HuH-7.5 (cell line): ENCODE measurements around the gene NRM.
A peak's percentile ranks its signal among the peaks of the same experiment; 100 is the strongest.

Experiments
- DNase-seq: peaks from one replicate; pipeline ENCODE4 v3.0.0; 2011; ENCODE audit warnings: low spot score

NRM gene

GRCh38 chr6:30688569-30688968 lies 2.2 kb downstream of the NRM start:
- DNase-seq: no peak

- DNase-seq: no peak
Observed at GRCh38 chr6:30687659-30688431, 2.9 kb downstream of the NRM start.

- peak; percentile 46 for DNase-seq
Observed at GRCh38 chr6:30686908-30687658, 3.7 kb downstream of the NRM start.

GRCh38 chr6:30686009-30686907 lies 4.5 kb downstream of the NRM start, which contains the start of gene PPP1R18:
TSS of gene PPP1R18 (minus strand) at chr6:30686645. CDS start at chr6:30686018, 627 bp downstream.
- DNase-seq: peak; percentile 54

DNA sequence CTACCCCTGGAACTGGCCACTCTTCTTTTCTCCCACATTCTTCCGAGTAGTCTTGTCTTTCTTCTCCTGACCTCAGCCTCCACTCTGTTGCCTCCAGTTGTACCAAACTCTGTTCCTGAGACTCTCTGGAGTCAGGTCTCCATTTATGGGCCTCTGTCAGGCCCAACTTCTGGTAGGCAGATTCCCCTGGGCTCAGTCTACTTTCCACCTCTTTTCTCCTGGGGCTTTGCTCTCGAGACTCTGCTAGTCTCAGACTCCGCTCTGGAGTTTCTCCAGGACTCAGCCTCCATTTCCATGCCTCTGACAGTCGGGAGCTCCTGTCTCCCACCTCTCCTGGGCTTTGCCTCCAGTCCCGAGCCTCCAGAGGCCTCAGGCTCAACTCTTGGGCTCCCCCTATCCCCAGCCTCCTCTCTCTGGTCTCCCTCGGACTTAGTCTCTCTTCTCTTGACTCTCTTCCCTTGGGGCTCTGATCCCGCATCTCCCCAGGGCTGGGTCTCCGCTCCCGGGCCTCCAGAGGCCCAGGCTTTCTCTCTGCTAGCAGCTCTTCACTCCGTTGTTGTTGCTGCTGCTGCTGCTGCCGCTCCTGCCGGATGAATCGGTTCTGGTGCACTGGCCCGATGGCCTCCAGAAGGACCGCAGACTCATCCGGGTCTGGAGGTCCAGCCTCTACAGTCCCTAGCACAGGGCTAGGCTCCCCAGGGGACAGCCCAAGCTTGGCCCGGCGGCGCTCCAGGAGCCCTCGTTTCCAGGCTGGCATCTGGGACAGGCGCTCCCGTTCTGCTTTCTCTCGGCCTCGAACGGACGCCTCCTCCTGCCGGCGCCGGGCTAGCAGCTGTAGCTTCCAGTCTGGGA lies 5.4 kb downstream of the NRM start:
- no peak for DNase-seq

DNA sequence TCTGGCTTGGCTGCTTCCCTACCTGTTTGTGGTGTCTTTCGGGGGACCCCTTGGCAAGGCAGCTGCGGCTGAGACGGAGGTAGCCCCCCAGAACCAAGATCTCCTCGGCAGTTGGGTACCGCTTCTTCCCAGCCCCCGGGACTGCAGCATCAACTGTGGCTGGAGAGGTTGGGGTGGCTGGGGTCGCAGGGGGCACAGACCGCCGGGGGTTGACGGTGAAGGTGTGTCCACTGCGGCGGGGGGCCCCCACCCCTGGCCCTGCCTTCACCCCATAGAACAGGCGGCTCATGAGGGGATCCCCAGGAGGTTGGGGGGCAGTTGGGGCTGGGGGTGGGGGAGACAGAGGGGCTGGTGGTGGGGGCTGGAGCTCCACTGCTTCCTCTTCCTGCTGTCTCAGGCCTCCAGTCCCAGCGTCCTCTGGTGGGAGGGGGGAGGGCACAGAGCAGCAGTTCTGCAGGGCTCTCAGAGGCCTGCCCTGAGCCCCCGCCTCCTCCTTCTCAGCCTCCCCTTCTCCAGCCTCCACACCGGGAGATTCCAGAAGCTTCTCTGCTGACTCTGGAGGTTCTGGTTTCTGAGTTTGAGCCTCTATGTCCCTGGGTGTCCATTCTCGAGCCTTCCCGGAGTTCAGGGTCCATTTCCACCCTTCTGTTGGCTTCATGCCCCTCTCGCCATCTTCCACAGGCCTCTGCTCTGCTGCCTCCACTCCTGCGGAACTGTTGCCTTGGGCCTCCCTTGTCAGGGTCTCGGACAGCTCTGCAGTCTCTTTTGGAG lies 6.2 kb downstream of the NRM start:
- no peak for DNase-seq

- no peak for DNase-seq
Observed at GRCh38 chr6:30683980-30684338, 6.8 kb downstream of the NRM start.

DNA sequence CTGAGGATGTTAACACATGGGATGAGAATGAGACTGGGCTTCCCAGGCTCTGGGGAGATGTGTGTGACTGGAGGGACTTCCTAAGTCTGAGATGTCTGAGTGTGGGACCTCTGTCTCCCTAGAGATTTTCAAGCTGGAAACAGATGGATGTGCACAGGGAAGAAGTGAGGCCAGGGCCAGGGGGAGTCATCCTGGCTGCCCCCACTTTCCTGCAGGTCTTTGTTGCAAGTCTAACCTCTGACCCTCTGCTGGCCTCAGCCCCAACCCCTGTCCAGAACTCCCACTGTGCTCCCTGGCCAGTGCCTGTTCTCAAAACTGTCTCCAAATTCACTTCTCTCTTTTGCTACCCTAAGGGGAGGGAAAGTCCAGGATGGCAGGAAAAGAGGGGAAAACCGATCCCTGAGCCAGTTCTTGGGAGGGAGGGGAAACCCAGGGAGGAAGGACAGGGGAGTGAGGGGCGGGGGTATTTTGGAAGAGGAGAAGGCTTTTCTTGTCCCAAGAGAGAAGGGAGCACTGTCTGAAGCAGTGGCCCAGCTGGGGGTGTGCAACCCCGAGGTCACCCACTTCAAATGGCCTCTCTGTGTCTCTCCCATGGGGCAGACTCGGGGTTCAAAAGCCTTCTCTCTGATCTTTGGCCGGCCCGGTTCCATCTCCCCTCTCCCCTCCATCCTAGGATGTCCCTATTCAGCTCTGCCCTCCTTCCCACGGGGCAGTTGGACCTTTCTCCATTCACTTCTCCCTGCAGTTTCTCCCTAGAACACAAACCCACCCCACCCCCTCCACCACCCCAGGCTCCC lies 7.4 kb downstream of the NRM start:
- DNase-seq: no peak

- DNase-seq: no peak
Observed at GRCh38 chr6:30682143-30683117, 8.4 kb downstream of the NRM start.

DNA sequence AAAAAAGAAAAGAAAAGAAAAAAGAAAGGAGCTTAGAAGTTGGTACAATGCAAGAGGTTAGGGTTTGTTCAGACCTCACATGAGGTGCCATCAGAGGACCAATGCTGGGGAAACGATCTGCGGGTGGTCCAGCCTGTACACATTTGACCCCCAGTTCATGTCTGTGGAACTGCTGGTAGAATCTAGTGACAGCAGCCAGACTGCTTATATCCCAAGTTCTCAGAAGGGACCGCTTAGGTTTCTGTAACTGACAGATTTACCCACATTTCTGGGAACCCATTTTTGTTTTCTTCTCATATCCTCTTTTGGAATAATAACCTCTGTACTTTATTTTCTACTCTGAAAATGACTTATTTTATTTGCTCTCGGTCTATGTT lies 9.0 kb downstream of the NRM start:
- no peak for DNase-seq

DNA sequence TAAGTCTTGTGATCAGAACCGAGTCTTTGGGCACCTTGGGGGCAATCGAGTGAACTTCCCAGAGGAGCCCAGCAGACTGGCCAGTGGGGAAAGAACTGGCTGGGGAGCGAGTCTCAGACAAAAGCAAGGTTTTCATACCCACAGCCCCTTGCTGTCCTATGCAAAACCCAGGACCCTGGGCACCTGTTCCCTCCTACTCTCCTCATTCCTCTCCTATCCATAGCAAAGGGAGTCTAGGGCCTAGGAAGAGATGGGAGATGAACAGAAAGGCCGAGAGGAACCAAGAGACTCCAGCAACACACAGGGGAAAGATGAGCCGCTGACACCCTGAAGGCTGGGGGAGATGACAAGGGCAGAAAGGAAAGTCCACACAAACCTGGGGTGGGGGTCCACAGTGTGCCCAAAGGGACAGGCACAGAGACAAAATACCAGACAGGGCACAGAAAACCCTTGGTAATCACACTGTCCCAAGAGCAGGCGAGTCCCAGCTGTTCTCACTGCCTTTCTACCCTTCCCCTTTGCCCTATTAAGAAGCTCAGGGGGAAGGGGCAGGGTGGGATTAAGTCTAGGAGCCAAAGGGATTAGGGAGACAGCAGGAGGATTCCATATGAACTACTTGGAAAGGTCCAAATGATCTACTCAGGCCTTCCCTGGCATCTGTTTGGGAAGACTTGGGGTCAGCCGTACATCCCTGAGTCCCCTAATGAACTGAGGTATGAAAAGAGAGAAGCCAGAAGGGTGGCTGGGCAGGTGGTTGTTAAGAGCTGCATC lies 10.8 kb downstream of the NRM start:
- no peak for DNase-seq

- peak; percentile 72 for DNase-seq
Observed at GRCh38 chr6:30678964-30679726, 11.6 kb downstream of the NRM start.

DNA sequence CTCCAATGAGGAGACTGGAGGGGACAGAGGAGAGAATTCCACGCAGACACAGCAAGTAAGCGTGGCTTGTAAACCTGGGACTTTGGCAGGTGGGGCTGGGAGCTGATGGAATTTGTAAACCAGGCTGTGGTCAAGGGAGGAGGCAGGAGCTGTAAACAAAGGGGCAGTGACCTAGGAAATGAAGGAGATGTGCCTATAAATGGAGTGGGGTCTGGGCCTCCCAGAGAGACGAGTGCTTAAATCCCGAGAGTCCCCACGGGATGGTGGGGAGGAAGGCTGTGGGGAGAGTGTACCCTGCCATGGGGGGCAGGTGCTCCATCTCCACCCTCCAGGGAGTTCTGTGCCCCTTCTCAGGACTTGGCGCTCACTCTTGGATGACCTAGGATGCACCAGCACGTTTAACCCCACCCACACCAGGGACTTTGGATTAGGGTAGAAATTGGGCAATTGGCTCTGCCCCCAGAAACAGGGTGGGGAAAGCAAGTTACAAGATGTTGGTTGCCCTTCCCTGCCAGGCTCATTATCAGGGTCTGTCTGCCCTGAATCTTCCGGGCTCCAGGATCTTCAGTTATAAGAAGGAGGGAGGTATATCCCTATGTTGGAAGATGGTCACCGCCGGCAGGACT lies 14.0 kb downstream of the NRM start:
- no peak for DNase-seq

DNA sequence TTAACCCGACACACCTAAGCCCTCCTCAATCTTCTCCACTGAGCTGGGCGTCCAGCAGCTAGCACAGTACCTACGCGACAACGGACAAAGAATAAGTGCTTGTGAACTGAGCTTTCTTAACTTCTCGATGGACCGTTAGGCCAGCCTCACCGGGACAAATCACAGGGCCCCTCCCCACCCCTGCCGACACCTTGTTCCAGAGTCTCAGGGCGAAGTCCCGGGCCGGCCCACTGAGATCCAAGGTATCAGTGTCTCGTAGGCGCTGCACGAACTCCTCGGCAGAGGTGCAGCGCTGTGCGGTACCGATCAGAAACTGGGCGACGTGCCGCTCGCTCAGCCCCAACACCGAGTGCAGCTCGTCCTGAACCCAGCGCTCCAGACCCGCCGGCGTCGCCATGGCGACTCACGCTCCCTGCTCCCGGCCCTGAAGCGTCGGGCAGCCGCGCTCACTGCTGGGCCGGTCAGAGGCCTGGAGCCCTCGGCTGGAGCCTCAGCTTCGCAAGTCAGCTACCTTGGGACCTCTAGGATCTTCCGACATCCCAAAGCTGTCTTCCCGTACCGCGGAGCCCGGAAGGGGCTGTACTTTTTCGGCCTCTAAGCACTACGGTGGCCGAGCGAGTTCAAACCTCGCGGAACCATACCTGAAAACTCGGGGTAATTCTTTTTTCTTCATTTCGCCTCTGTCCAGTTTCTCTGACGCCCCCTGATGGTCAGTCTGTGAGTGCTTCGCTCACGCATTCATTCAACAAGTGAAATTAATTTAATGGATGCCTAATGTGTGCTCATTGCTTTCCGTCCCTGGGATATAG lies 18.1 kb downstream of the NRM start, which contains the start of gene DHX16:
DHX16 (minus strand) TSS at position 562 of the 809 bp plus-strand sequence; CDS start at position 397, 165 bp downstream.
- peak; percentile 76 for DNase-seq

DNA sequence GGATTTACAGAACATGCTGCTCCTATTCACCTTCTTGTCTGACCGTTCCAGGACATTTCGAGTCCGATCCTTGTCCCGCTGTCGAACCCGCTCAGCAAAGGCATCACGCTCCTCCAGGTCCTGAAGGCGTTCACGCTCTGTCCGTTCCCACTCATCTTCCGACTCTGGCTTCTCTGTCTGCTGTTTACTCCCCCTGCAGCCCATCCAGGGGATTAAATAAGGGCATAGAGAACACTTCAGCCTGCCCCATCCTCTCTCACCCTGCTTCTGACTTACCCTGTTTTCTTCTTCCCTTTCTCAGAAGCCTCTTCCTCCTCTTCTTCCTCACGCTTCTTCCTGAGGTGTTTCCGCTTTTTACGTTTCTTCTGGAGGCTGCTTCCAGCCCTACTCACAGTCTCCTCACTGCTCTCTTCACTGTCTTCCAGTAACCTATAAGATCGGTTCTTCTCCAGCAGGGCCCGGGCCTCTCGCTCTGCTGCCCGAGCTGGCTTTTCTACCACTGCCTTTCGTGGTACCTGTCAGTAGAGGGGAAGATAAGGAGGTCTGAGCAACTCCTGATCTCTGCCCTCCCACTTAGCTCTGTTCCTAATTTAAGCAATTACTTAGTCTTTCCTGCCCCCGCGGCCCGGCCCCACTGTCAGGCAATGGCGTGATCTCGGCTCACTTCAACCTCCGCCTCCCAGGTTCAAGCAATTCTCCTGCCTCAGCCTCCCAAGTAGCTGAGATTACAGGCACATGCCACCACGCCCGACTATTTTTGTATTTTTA lies 19.8 kb downstream of the NRM start:
- DNase-seq: no peak
